ENCODE measurements around the gene KANK3.
A peak's percentile ranks its signal among the peaks of the same experiment; 100 is the strongest.
"Not testable (repeated sequence)": the region's sequence is repeated elsewhere in the genome, so short reads cannot be mapped to it uniquely, and the experiment has no call there.

KANK3 gene

GRCh38 chr19:8342684-8343482 is at the start of gene KANK3:
Gene KANK3 (minus strand): TSS chr19:8343262. CDS start chr19:8337828, 5,434 bp downstream.
- peak; percentile 87 for DNase-seq (ENCODE audit: low read depth)

- no peak for DNase-seq (ENCODE audit: low read depth)
These were observed 49.0 kb upstream of the KANK3 start for GRCh38 chr19:8392017-8392591.

- no peak for DNase-seq (ENCODE audit: low read depth)
These were observed 48.3 kb upstream of the KANK3 start for GRCh38 chr19:8391198-8392016.

GRCh38 chr19:8390617-8390981 is 47.5 kb upstream of the KANK3 start:
- peak; percentile 90 for DNase-seq (ENCODE audit: low read depth)

GRCh38 chr19:8389891-8390616 is 47.0 kb upstream of the KANK3 start, which contains the start of gene RAB11B:
Gene RAB11B (plus strand): TSS chr19:8390360. CDS start chr19:8390417, 57 bp downstream.
- DNase-seq (ENCODE audit: low read depth), result peak; percentile 98

GRCh38 chr19:8388612-8388958 is 45.5 kb upstream of the KANK3 start:
- no peak for DNase-seq (ENCODE audit: low read depth)

GRCh38 chr19:8387688-8388611 is 44.9 kb upstream of the KANK3 start:
- DNase-seq (ENCODE audit: low read depth), result no peak

GRCh38 chr19:8386990-8387389 is 43.9 kb upstream of the KANK3 start:
- DNase-seq (ENCODE audit: low read depth), result no peak

GRCh38 chr19:8386419-8386818 is 43.4 kb upstream of the KANK3 start:
- not testable (repeated sequence) for DNase-seq (ENCODE audit: low read depth)

GRCh38 chr19:8385566-8385965 is 42.5 kb upstream of the KANK3 start:
- DNase-seq (ENCODE audit: low read depth), result not testable (repeated sequence)

GRCh38 chr19:8385103-8385502 is 42.0 kb upstream of the KANK3 start:
- DNase-seq (ENCODE audit: low read depth), result not testable (repeated sequence)

GRCh38 chr19:8384569-8384968 is 41.5 kb upstream of the KANK3 start:
- not testable (repeated sequence) for DNase-seq (ENCODE audit: low read depth)

- not testable (repeated sequence) for DNase-seq (ENCODE audit: low read depth)
These were observed 36.3 kb upstream of the KANK3 start for GRCh38 chr19:8379156-8379891.

GRCh38 chr19:8377598-8377997 is 34.5 kb upstream of the KANK3 start:
- no peak for DNase-seq (ENCODE audit: low read depth)

- DNase-seq (ENCODE audit: low read depth), result not testable (repeated sequence)
These were observed 33.4 kb upstream of the KANK3 start for GRCh38 chr19:8376373-8376974.

GRCh38 chr19:8375766-8376165 is 32.7 kb upstream of the KANK3 start:
- DNase-seq (ENCODE audit: low read depth), result not testable (repeated sequence)

- no peak for DNase-seq (ENCODE audit: low read depth)
These were observed 31.1 kb upstream of the KANK3 start for GRCh38 chr19:8373867-8374813.

- no peak for DNase-seq (ENCODE audit: low read depth)
These were observed 28.1 kb upstream of the KANK3 start for GRCh38 chr19:8371011-8371804.

All from activated T-cell treated with anti-CD3 and anti-CD28 coated beads for 24 hours (primary cell).